Hindlimb muscle (tissue), 1 donor: ENCODE results near the gene RIMBP2. TPM values are rescaled to one million over a fixed set of nuclear protein-coding genes. Genes with fewer than 3 reads are reported as not detected.
A peak's percentile ranks its signal among the peaks of the same experiment; 100 is the strongest.
"Not testable (repeated sequence)": the region's sequence is repeated elsewhere in the genome, so short reads cannot be mapped to it uniquely, and the experiment has no call there.

ENCODE experiments used
- DNase-seq: peaks from one replicate; pipeline ENCODE4 v3.0.0-alpha.2; 2013
- polyA plus RNA-seq: library from polyadenylated mRNA; unstranded; fragments of 120-200 nt; gene quantifications from one replicate; pipeline ENCODE4 v1.2.1, GENCODE V29; 2013; ENCODE audit not compliant: insufficient read length

RIMBP2 gene
- 0.75 TPM for polyA plus RNA-seq

GRCh38 chr12:130715998-130716968 is at the start of gene RIMBP2:
TSS of gene RIMBP2 (minus strand) at chr12:130716299. CDS start at chr12:130479013, 237,286 bp downstream.
- DNase-seq: peak; percentile 44

- no peak for DNase-seq
Observed at GRCh38 chr12:130765186-130765659, 49.1 kb upstream of the RIMBP2 start.

GRCh38 chr12:130764475-130765185 is 48.5 kb upstream of the RIMBP2 start:
- no peak for DNase-seq

GRCh38 chr12:130764073-130764472 is 48.0 kb upstream of the RIMBP2 start:
- no peak for DNase-seq

GRCh38 chr12:130762319-130762675 is 46.2 kb upstream of the RIMBP2 start:
- DNase-seq: no peak

GRCh38 chr12:130761537-130762318 is 45.6 kb upstream of the RIMBP2 start:
- DNase-seq: no peak

- no peak for DNase-seq
Observed at GRCh38 chr12:130754234-130754901, 38.3 kb upstream of the RIMBP2 start.

- no peak for DNase-seq
Observed at GRCh38 chr12:130752692-130753230, 36.7 kb upstream of the RIMBP2 start.

GRCh38 chr12:130752037-130752436 is 35.9 kb upstream of the RIMBP2 start:
- DNase-seq: not testable (repeated sequence)

GRCh38 chr12:130748786-130749185 is 32.7 kb upstream of the RIMBP2 start:
- DNase-seq: no peak

- peak; percentile 78 for DNase-seq
Observed at GRCh38 chr12:130747867-130748740, 32.0 kb upstream of the RIMBP2 start.

GRCh38 chr12:130746546-130746945 is 30.4 kb upstream of the RIMBP2 start:
- no peak for DNase-seq

GRCh38 chr12:130745921-130746320 is 29.8 kb upstream of the RIMBP2 start:
- no peak for DNase-seq

GRCh38 chr12:130744274-130744673 is 28.2 kb upstream of the RIMBP2 start:
- no peak for DNase-seq

GRCh38 chr12:130743606-130744005 is 27.5 kb upstream of the RIMBP2 start:
- no peak for DNase-seq

GRCh38 chr12:130743176-130743575 is 27.1 kb upstream of the RIMBP2 start:
- DNase-seq: no peak

- no peak for DNase-seq
Observed at GRCh38 chr12:130742716-130743115, 26.6 kb upstream of the RIMBP2 start.

GRCh38 chr12:130742112-130742511 is 26.0 kb upstream of the RIMBP2 start:
- no peak for DNase-seq

- DNase-seq: no peak
Observed at GRCh38 chr12:130739571-130739970, 23.5 kb upstream of the RIMBP2 start.

GRCh38 chr12:130738403-130738802 is 22.3 kb upstream of the RIMBP2 start:
- not testable (repeated sequence) for DNase-seq

GRCh38 chr12:130737731-130738130 is 21.6 kb upstream of the RIMBP2 start:
- no peak for DNase-seq
